Limb (tissue), 2 donors: ENCODE data around the gene WNT6.

Experiments used
- DNase-seq, 2 donors: peaks; one replicate each; pipeline ENCODE4 v3.0.0-alpha.2; 2016; ENCODE audit errors: extremely low spot score in 2 of 2

The WNT6 gene

GRCh38 chr2:218859556-218859987, at the start of gene WNT6:
WNT6 (plus strand) TSS chr2:218859805; CDS start chr2:218860038, 233 bp downstream.
- no peak for DNase-seq

GRCh38 chr2:218810256-218810655, 49.3 kb upstream of the WNT6 start:
- no peak for DNase-seq

- no peak for DNase-seq
Observed at GRCh38 chr2:218811382-218811781, 48.2 kb upstream of the WNT6 start.

GRCh38 chr2:218812096-218812815, 47.3 kb upstream of the WNT6 start:
- no peak for DNase-seq

GRCh38 chr2:218812861-218813260, 46.7 kb upstream of the WNT6 start:
- no peak for DNase-seq

GRCh38 chr2:218813771-218814460, 45.7 kb upstream of the WNT6 start:
- no peak for DNase-seq

GRCh38 chr2:218814540-218815243, 44.9 kb upstream of the WNT6 start:
- no peak for DNase-seq

GRCh38 chr2:218815244-218815637, 44.4 kb upstream of the WNT6 start:
- DNase-seq: no peak

GRCh38 chr2:218815649-218816048, 44.0 kb upstream of the WNT6 start:
- no peak for DNase-seq

GRCh38 chr2:218816561-218817011, 43.0 kb upstream of the WNT6 start:
- DNase-seq: no peak

GRCh38 chr2:218819093-218819492, 40.5 kb upstream of the WNT6 start:
- no peak for DNase-seq

- DNase-seq: no peak
Observed at GRCh38 chr2:218820746-218821369, 38.7 kb upstream of the WNT6 start.

GRCh38 chr2:218821605-218822211, 37.9 kb upstream of the WNT6 start:
- DNase-seq: no peak

GRCh38 chr2:218822622-218823021, 37.0 kb upstream of the WNT6 start:
- DNase-seq: no peak

- DNase-seq: no peak
Observed at GRCh38 chr2:218823196-218823855, 36.3 kb upstream of the WNT6 start.

GRCh38 chr2:218824004-218824403, 35.6 kb upstream of the WNT6 start:
- DNase-seq: no peak

GRCh38 chr2:218826791-218827190, 32.8 kb upstream of the WNT6 start:
- DNase-seq: no peak

- DNase-seq: no peak
Observed at GRCh38 chr2:218827701-218828476, 31.7 kb upstream of the WNT6 start.

GRCh38 chr2:218828477-218828778, 31.2 kb upstream of the WNT6 start:
- no peak for DNase-seq

- DNase-seq: no peak
Observed at GRCh38 chr2:218829868-218830451, 29.6 kb upstream of the WNT6 start.
